ENCODE results near the gene KCNJ18.
"Not testable (repeated sequence)": the region's sequence is repeated elsewhere in the genome, so short reads cannot be mapped to it uniquely, and the experiment has no call there.

DNA sequence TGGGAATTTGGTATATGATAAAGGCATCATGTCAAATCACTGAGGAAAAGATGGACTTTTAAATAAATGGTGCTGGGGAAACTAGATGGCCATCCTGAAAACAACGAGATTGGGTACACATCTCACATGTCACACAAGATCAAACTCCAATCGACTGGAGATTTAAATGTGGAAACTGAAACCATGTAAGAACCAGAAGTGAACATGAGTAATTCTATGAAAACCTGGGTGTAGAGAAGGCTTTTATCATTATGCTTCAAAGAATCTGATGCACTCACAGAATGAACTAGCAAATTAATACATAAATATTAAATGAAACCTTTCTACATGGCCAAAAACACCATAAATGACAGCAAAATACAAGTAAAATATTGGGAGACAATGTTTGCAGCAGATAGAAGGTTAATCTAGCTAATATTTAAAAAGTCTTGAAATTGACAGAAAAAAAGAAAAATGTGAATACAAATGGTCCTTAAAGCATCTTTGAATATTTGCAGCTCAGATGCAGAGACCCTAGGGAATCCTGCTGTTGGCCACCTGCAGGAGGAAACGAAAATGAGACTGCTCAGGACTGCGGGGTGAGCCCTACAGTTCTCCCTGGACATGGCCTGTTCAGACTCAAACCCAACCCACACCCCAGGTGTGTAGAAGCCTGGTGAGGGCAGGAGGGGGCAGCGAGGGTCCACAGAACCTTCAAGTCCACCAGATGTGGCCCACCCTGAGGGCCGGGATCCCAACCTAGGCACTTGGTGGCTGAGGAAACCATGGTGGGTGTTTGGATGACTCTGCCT, 32.1 kb downstream of the KCNJ18 start:
- TF ChIP-seq CTCF, POLR2AphosphoS5 (IDR thresholded peaks at IDR 0.05): not testable (repeated sequence)
